K562 (cell line): ENCODE data around the gene PHF21B.

Experiments used
- CREM ChIP-seq: IDR thresholded peaks from 2 replicates; pipeline ENCODE4 v1.6.1; 2014; ENCODE audit warnings: antibody characterized with exemption, low read depth
- CTCF ChIP-seq, 3 experiments: IDR thresholded peaks in 2 of 3; conservative IDR thresholded peaks in 1 of 3; 2 replicates each; pipeline ENCODE4 v1.5.1; 2011 to 2012; ENCODE audit warnings: low read length in 3 of 3, mild to moderate bottlenecking in 3 of 3, control low read depth in 2 of 3, improper control_type of control experiment in 1 of 3, inconsistent platforms in 1 of 3, low read depth in 1 of 3, mixed read lengths in 1 of 3, moderate library complexity in 1 of 3; ENCODE audit not compliant: insufficient read depth in 2 of 3
- EZH2 ChIP-seq: IDR thresholded peaks from 2 replicates; pipeline ENCODE4 v1.6.1; 2012; ENCODE audit warnings: low read depth, mild to moderate bottlenecking, inconsistent platforms, low read length, borderline replicate concordance
- GATAD2A ChIP-seq: fragments of 450-650 bp; IDR thresholded peaks from 2 replicates; pipeline ENCODE4 v1.6.1; 2017
- RBM14 ChIP-seq: fragments of 200-400 bp; formaldehyde crosslinking; IDR thresholded peaks from 2 replicates; pipeline ENCODE4 v1.6.1; 2018; ENCODE audit warnings: low read depth, mild to moderate bottlenecking, low read length, moderate library complexity, borderline replicate concordance; ENCODE audit not compliant: insufficient read depth
- SMARCE1 ChIP-seq: fragments of 450-650 bp; IDR thresholded peaks from 2 replicates; pipeline ENCODE4 v1.7.1; 2016; ENCODE audit warnings: mild to moderate bottlenecking
- SPI1 ChIP-seq: IDR thresholded peaks from 2 replicates; pipeline ENCODE4 v1.6.1; 2011; ENCODE audit warnings: low read depth, low read length, control low read depth, borderline replicate concordance
- TF ChIP-seq, protein P1 (sequence below): fragments of 150-350 bp; conservative IDR thresholded peaks from 2 replicates; pipeline ENCODE4 v1.6.1; 2014; ENCODE audit warnings: low read length
- TF ChIP-seq, protein P2 (sequence below), 2 experiments: fragments of 450-650 bp; IDR thresholded peaks; 2 replicates each; pipeline ENCODE4 v1.6.1; 2016

GRCh38 chr22:44991218-44991617 lies 18.6 kb downstream of the PHF21B start:
- TF ChIP-seq CREM (no peak), CTCF (IDR thresholded peaks at IDR 0.05 in 2 of 3, conservative IDR thresholded peaks at IDR 0.05 in 1 of 3; ENCODE audit: insufficient read depth in 2 of 3, low read depth in 1 of 3, low read length in 3 of 3) (no peak), EZH2 (no peak), GATAD2A (no peak), SPI1 (no peak), RBM14 (no peak), SMARCE1 (no peak)
- TF ChIP-seq, protein P1, sequence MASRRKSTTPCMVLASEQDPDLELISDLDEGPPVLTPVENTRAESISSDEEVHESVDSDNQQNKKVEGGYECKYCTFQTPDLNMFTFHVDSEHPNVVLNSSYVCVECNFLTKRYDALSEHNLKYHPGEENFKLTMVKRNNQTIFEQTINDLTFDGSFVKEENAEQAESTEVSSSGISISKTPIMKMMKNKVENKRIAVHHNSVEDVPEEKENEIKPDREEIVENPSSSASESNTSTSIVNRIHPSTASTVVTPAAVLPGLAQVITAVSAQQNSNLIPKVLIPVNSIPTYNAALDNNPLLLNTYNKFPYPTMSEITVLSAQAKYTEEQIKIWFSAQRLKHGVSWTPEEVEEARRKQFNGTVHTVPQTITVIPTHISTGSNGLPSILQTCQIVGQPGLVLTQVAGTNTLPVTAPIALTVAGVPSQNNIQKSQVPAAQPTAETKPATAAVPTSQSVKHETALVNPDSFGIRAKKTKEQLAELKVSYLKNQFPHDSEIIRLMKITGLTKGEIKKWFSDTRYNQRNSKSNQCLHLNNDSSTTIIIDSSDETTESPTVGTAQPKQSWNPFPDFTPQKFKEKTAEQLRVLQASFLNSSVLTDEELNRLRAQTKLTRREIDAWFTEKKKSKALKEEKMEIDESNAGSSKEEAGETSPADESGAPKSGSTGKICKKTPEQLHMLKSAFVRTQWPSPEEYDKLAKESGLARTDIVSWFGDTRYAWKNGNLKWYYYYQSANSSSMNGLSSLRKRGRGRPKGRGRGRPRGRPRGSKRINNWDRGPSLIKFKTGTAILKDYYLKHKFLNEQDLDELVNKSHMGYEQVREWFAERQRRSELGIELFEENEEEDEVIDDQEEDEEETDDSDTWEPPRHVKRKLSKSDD = no peak
- TF ChIP-seq, protein P2, sequence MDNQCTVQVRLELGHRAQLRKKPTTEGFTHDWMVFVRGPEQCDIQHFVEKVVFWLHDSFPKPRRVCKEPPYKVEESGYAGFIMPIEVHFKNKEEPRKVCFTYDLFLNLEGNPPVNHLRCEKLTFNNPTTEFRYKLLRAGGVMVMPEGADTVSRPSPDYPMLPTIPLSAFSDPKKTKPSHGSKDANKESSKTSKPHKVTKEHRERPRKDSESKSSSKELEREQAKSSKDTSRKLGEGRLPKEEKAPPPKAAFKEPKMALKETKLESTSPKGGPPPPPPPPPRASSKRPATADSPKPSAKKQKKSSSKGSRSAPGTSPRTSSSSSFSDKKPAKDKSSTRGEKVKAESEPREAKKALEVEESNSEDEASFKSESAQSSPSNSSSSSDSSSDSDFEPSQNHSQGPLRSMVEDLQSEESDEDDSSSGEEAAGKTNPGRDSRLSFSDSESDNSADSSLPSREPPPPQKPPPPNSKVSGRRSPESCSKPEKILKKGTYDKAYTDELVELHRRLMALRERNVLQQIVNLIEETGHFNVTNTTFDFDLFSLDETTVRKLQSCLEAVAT (IDR thresholded peaks at IDR 0.05) = no peak
